Hepatocyte (in vitro differentiated cells): ENCODE data around the gene LEFTY2. TPM values are rescaled to one million over a fixed set of nuclear protein-coding genes. Genes with fewer than 3 reads are reported as not detected.

Experiments used
- DNase-seq: peaks from one replicate; pipeline ENCODE4 v3.0.0-alpha.2; 2016; ENCODE audit warnings: low spot score
- H2AFZ ChIP-seq: fragments of 200-600 bp; sonication (generic); 2 replicates; pipeline ENCODE4 v1.6.0; 2016; ENCODE audit warnings: antibody characterized with exemption, mild to moderate bottlenecking
- H3K27ac ChIP-seq: fragments of 200-600 bp; sonication (generic); 2 replicates; pipeline ENCODE4 v1.5.1; 2016; ENCODE audit warnings: mild to moderate bottlenecking
- H3K27me3 ChIP-seq: fragments of 200-600 bp; sonication (generic); 2 replicates; pipeline ENCODE4 v1.6.1; 2016
- H3K36me3 ChIP-seq: fragments of 200-600 bp; sonication (generic); replicated peaks from 2 replicates; pipeline ENCODE4 v1.5.1; 2016; ENCODE audit warnings: low read depth; ENCODE audit not compliant: insufficient read depth
- H3K4me1 ChIP-seq: fragments of 200-600 bp; sonication (generic); 2 replicates; pipeline ENCODE4 v1.5.1; 2016; ENCODE audit warnings: mild to moderate bottlenecking, moderate library complexity; ENCODE audit not compliant: insufficient read depth
- H3K4me2 ChIP-seq: fragments of 200-600 bp; sonication (generic); 2 replicates; pipeline ENCODE4 v1.6.0; 2016
- H3K4me3 ChIP-seq: fragments of 200-600 bp; sonication (generic); 2 replicates; pipeline ENCODE4 v1.5.1; 2016; ENCODE audit warnings: mild to moderate bottlenecking
- H3K79me2 ChIP-seq: fragments of 200-600 bp; sonication (generic); 2 replicates; pipeline ENCODE4 v1.6.0; 2017; ENCODE audit warnings: mild to moderate bottlenecking
- H3K9me2 ChIP-seq: fragments of 200-600 bp; sonication (generic); replicated peaks from 2 replicates; pipeline ENCODE4 v1.6.0; 2017; ENCODE audit warnings: mild to moderate bottlenecking; ENCODE audit not compliant: insufficient read depth
- H3K9me3 ChIP-seq: fragments of 200-600 bp; sonication (generic); 2 replicates; pipeline ENCODE4 v1.5.1; 2016; ENCODE audit warnings: low read depth, mild to moderate bottlenecking
- H4K20me1 ChIP-seq: fragments of 200-600 bp; sonication (generic); 2 replicates; pipeline ENCODE4 v1.6.0; 2016; ENCODE audit warnings: mild to moderate bottlenecking; ENCODE audit not compliant: insufficient read depth, poor library complexity, severe bottlenecking
- CTCF ChIP-seq: fragments of 200-600 bp; sonication (generic); IDR thresholded peaks from 2 replicates; pipeline ENCODE4 v1.5.1; 2016; ENCODE audit warnings: antibody characterized with exemption, mild to moderate bottlenecking; ENCODE audit not compliant: poor library complexity
- EZH2 ChIP-seq: fragments of 200-600 bp; sonication (generic); IDR thresholded peaks from 2 replicates; pipeline ENCODE4 v1.6.1; 2016; ENCODE audit warnings: antibody characterized with exemption, mild to moderate bottlenecking, borderline replicate concordance
- EZH2phosphoT487 ChIP-seq: fragments of 200-600 bp; sonication (generic); IDR thresholded peaks from one replicate; pipeline ENCODE4 v1.6.1; 2018; ENCODE audit warnings: antibody characterized with exemption, mild to moderate bottlenecking, low read depth, moderate library complexity; ENCODE audit not compliant: unreplicated experiment, severe bottlenecking
- WGBS: methylation state at CpG from one replicate; pipeline ENCODE4 v1.1.6; 2016; ENCODE audit warnings: low lambda C conversion rate; ENCODE audit errors: missing lambda C conversion rate; 5-methylcytosine and 5-hydroxymethylcytosine counted together
- polyA plus RNA-seq: library from polyadenylated mRNA; unstranded; fragments of >200 nt; fragmentation: Nextera tagmentation; extraction: Ambion mirVana; gene quantifications from 2 replicates; pipeline ENCODE4 v1.2.1, GENCODE V29; 2016
- total RNA-seq: library from RNA; depleted of rRNA; stranded (reverse); fragments of >200 nt; gene quantifications from 2 replicates; pipeline ENCODE4 v1.2.3, GENCODE V29; 2014

Gene LEFTY2
- total and polyA plus RNA-seq, 2 experiments from 2014 or later, result 0.60 to 1.1 TPM

- H3K4me3 ChIP-seq, result no peak overlapping the region
- peaks cover 20% of the 10 kb centered on the region for H3K27me3 ChIP-seq
- H3K27ac ChIP-seq, result no peak overlapping the region
- no peaks in the 10 kb centered on the region for H3K36me3 ChIP-seq
- no peaks in the 10 kb centered on the region for H4K20me1 ChIP-seq
- H3K4me2 ChIP-seq, result no peak overlapping the region
- H3K9me3 ChIP-seq, result no peaks in the 10 kb centered on the region
- H3K9me2 ChIP-seq, result no peaks in the 10 kb centered on the region
- H2AFZ ChIP-seq, result no peak overlapping the region
- no peaks in the 10 kb centered on the region for H3K4me1 ChIP-seq
- WGBS, result 91% methylated on average over 4 of the region's 4 CpGs
- no peak for DNase-seq
- H3K79me2 ChIP-seq, result no peaks in the 10 kb centered on the region
- TF ChIP-seq EZH2 (no peak), CTCF (no peak), EZH2phosphoT487 (no peak)
Observed at GRCh38 chr1:225953315-225953714, 12.3 kb upstream of the LEFTY2 start.

GRCh38 chr1:225950905-225951497 is 10.0 kb upstream of the LEFTY2 start:
- Histone ChIP-seq H2AFZ (no peak overlapping the region), H4K20me1 (no peaks in the 10 kb centered on the region), H3K9me2 (no peaks in the 10 kb centered on the region), H3K27me3 (peaks cover 27% of the 10 kb centered on the region), H3K4me1 (no peaks in the 10 kb centered on the region), H3K27ac (no peak overlapping the region), H3K4me3 (no peak overlapping the region), H3K4me2 (no peak overlapping the region), H3K9me3 (no peaks in the 10 kb centered on the region), H3K79me2 (no peaks in the 10 kb centered on the region), H3K36me3 (no peaks in the 10 kb centered on the region)
- TF ChIP-seq EZH2phosphoT487 (no peak), EZH2 (no peak), CTCF (no peak)
- WGBS, result 62% methylated on average over 9 of the region's 9 CpGs
- no peak for DNase-seq

- Histone ChIP-seq H3K27ac (no peak overlapping the region), H3K9me3 (no peaks in the 10 kb centered on the region), H2AFZ (no peak overlapping the region), H3K4me3 (no peak overlapping the region), H3K79me2 (no peaks in the 10 kb centered on the region), H3K4me2 (no peak overlapping the region), H3K4me1 (no peaks in the 10 kb centered on the region), H3K9me2 (no peaks in the 10 kb centered on the region), H4K20me1 (no peaks in the 10 kb centered on the region), H3K36me3 (no peaks in the 10 kb centered on the region), H3K27me3 (peaks cover 27% of the 10 kb centered on the region)
- TF ChIP-seq EZH2 (no peak), CTCF (no peak), EZH2phosphoT487 (no peak)
- WGBS, result 38% methylated on average over 6 of the region's 6 CpGs
- DNase-seq, result no peak
Observed at GRCh38 chr1:225949041-225949440, 8.0 kb upstream of the LEFTY2 start.

GRCh38 chr1:225946803-225947202 is 5.8 kb upstream of the LEFTY2 start:
- H3K36me3 ChIP-seq, result no peaks in the 10 kb centered on the region
- H3K27me3 ChIP-seq, result peaks cover 27% of the 10 kb centered on the region
- no peaks in the 10 kb centered on the region for H4K20me1 ChIP-seq
- H3K4me1 ChIP-seq, result no peaks in the 10 kb centered on the region
- no peak overlapping the region for H3K4me2 ChIP-seq
- no peak overlapping the region for H2AFZ ChIP-seq
- DNase-seq, result no peak
- 93% methylated on average over 5 of the region's 5 CpGs for WGBS
- no peak for TF ChIP-seq EZH2
- TF ChIP-seq CTCF, result no peak
- TF ChIP-seq EZH2phosphoT487, result no peak
- H3K79me2 ChIP-seq, result no peaks in the 10 kb centered on the region
- no peaks in the 10 kb centered on the region for H3K9me3 ChIP-seq
- H3K4me3 ChIP-seq, result no peak overlapping the region
- no peak overlapping the region for H3K27ac ChIP-seq
- H3K9me2 ChIP-seq, result no peaks in the 10 kb centered on the region
